ENCODE measurements around the gene TMEM163. TPM values are rescaled to one million over a fixed set of nuclear protein-coding genes. Genes with fewer than 3 reads are reported as not detected.

TMEM163 gene
- 1.9 and 5.2 TPM in 2 replicates for total RNA-seq

GRCh38 chr2:134718817-134719814 is at the start of gene TMEM163:
Gene TMEM163 (minus strand): TSS chr2:134719000.

Other genes starting within 250 kb of the TMEM163 start
- not detected in 2 replicates for gene ACMSD, start 119.6 kb upstream of the TMEM163 start, total RNA-seq
- 43.9 and 45.6 TPM in 2 replicates for gene CCNT2, start 199.8 kb upstream of the TMEM163 start, total RNA-seq

Data from thoracic aorta endothelial cell (primary cell).